Activated naive CD8-positive, alpha-beta T cell treated with anti-CD3 and anti-CD28 coated beads, Interleukin-2, amount 50 U/mL, for 16 hours (primary cell): ENCODE results near the gene LIFR.

ENCODE experiments used
- DNase-seq: peaks from one replicate; pipeline ENCODE4 v3.0.0-alpha.2; 2020; ENCODE audit warnings: low read depth, low spot score

The LIFR gene

DNA sequence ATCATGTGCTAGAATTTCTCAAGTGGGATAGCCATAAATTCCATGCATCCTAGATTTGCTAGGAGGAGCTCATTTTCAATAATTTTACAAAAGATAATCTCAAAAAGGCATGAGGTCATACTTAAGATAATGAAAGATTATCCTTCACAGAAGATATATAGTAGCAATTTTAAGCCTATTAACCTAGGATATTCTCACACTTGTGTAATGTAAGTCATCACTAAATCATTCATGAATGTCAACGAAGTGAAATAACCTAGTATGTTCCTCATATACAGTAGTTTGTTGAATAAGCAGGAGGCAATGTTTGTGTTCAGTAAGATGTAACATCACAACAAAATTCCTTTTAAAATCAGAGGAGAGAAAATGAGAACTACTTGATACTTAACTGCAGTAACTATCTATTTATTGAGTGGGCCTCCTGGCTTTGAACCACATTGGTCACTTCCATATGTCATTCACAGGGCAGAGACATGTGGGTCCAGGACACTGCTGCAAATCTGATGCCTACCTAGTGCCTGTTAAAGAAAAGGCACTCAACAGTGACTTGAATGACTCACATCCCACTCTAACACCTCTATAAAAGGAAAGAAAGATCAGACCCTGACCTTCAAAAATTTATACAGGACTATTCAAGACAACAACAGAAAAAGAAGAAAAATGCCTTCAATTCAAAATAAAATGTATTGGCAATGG is 8.2 kb downstream of the LIFR start:
- DNase-seq = no peak

DNA sequence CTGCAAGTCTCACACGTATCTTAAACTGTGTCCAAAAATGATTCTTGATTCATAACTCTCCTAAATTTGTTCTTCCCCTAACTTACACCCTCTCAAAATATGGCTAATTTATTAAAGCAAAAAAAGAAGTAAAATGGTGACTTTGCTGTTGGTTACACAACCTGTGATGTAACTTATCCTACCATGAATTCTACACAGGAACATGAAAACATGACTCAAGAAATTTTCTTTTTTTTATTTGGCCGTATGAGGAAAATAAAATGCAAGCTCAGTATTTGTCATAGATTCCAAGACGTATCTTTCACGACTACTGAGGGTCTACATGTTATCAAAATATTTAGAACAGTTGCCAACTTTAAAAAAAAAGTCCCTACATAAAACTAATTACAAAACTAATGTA is 9.2 kb downstream of the LIFR start:
- no peak for DNase-seq

DNA sequence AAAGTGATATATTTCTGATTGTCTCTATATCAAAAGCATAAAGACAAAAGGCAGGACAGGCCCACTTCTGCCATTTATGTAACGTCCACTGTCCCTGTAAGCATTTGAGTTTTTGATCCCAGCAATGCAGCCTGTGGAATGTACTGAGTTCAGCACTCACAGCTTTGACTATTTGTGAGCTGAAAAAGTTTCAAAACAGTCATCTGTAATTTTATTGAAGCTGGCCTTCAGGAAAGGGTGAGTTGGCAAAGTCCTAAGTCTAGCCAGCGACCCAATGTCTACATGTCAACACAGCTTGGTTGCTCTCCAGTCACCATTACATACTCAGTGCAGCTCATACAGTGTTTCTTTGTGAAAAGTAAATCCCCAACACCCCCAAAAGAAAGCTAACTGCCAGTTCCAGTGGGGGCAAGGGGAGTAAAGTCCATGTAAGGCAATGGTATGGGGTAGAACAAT is 9.7 kb downstream of the LIFR start:
- DNase-seq = no peak

DNA sequence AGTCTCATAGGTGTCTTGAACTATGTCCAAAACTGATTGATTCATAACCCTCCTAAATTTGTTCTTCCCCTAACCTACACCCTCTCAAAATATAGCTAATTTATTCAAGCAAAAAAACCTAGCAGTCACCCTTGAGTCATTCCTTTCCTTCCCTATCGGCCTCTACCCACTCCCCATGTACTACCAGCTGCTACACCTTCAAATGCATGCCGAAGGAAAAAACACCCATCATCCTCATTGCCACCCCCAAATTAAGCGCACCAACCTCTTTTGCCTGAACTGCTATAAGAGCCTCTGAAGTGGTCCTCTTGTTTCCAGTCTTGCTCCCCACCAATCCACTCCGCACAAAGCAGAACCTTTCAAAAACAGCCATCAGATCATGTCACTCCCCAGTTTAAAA is 12.6 kb downstream of the LIFR start:
- no peak for DNase-seq

DNA sequence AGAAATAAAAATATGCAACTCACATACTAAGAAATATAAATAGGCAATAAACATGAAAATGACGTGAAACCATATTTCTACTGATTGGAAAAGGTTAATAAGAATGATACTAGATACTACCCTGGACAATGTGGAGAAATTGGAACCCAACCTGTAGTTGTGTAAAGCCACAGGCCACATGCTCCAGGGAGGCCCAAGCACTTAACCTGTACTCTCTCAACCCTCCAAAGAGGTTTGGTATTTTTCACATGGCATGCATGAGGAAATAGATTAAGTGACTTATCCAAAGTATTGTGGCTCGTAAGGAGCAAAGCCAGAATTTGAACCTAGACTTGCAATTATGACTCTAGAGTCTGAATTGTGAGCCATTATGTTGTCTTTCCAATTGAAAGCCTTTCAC is 13.4 kb downstream of the LIFR start:
- DNase-seq = no peak

DNA sequence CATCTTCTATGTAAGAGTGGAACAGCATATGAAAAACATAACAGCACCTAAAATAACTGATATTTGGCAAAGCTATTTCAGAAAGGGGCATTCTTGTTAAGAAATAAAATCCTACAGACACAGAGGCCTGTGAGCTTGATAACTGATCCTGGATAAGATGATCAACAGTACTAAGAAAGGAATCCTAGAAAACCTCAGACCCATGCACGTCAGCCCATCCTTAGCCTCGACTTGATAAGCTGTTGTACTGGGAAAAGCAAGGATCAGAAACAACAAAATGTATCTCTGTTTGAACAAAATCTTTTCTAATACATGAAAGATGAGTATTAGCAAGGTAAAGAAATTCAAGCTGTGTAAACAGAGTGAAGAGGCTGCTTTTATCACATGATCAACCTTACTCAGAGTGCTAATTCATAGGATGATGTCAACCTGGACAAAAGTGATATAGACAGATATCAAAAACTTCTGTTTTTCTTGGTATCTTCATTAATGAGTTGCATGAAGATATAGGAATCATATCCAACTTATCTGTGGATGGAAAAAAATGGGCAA is 15.2 kb downstream of the LIFR start:
- DNase-seq = no peak

DNA sequence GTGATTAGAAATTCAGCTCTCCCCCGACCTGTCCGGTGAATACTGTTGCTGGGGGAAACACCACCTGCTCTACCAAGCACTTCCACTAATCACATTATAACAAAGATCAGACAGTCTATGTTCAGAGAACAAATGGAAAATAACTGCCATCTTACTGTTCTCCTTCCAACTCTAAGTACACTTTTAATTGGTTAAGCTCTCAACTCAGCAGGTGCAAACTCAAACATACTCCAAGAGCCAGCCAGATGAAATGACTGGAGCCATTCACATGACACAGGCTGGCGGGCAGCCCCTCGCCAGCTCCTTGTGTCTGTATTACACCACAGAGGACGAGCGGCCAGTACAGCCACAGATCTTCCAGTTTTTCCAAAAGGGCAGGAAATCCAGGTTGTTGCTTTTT is 16.1 kb downstream of the LIFR start:
- DNase-seq = no peak

DNA sequence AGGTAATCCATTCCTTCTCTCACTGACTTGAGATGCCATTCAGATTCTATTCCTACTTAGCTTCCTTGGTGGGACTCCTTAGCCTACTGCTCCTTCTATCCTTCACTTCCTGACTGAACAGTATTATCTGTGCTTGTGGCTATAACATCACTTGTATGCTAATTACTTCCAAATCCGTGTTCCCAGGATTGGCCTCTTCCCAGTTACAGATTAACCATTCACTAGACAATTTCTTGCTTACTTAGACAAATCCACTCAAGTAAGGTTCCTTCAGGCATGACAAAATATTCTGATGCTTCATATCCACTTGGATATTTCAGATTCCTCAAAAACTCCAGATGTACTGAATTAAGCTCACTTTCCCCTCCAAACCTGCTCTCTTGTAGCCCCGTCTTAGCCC is 18.3 kb downstream of the LIFR start:
- no peak for DNase-seq

DNA sequence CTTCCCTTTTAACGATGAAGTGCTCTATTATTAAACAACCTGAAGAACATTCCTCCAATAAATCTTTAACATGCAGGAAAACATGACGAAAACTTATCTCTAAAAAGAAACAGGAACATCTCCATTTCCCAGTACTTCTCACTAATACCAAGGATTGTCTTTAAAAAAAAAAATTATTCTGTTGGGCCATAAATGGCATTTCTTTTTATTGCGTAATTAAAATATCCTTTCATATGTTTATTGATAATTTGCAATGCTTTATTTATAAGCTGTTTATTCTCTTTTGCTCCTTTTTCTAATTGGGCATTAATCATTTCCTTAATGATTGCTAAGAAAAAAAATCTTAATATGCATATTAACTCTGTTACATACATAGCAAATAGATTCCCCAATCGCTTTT is 18.9 kb downstream of the LIFR start:
- no peak for DNase-seq

DNA sequence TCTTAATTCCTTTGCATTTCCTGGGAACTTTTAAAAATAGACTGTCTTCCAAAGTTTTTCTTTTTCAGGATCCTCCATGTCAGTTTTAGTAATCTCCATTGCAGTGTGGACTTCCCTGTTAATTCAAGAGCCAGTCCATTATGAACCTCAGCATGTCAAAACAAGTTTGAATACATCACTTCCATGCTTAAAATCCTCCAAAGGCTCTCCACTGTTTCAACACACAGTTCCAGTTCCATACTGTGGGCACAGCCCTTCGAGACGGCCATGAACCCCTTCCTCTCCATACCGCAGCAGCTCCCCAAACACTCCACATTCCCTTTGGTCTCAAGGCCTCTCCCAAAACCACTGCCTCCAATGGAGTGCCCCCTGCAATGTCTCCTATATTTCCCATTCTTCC is 19.5 kb downstream of the LIFR start:
- no peak for DNase-seq

DNA sequence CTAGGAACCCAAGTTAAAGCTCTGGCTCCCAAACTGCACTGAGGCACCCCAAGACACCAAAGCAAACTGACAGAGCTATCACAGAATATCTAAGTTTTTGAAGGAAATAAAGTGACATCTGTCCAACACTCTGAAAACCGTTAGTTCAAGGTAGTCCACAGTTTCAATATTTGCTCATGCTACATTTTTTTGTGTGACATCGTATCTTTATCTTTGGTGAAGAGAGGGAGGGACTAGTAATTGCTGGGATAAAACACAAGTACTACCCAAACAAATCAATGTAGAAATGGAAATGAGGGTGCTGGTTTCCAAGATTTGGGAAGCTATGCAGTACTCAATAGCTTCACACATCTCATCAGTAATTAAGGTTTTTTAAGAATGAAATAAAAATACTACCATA is 20.6 kb downstream of the LIFR start:
- DNase-seq = no peak

DNA sequence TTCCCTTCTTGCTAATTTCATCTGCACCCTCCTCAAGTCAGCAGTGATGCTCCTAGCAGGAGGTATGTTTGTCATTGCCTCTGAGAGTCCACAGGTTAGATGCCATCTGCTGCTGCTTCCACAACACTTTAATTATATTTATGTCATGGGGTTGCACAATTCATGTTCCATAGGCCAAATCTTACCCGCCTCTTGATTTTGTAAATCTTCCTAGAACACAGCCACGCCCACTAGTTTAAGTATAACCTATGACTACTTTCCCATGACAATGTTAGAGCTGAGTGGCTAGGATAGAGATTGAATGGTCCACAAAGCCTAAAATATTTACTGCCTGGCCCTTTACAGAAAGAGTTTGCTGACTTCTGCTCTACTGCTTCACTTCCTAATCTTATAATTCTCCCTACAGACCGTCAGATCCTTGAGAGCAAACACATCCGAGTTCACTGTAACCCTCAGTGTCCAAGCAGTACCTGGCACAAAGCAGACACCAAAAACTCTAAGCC is 21.1 kb downstream of the LIFR start:
- no peak for DNase-seq

DNA sequence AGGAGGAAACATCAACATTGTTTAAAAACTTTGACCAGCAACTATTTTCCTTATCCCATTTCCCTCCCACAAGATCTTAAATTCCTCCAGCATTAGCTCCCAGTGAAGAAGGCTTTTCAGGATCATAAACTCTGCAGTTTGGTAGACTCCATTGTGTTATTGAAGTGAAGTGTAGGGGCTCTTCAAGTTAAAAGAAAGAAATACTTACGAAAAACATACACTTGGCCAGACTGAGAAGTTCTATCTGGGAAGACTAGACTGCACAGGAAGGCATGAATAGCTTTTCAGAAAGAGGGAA is 22.3 kb downstream of the LIFR start:
- DNase-seq = no peak

DNA sequence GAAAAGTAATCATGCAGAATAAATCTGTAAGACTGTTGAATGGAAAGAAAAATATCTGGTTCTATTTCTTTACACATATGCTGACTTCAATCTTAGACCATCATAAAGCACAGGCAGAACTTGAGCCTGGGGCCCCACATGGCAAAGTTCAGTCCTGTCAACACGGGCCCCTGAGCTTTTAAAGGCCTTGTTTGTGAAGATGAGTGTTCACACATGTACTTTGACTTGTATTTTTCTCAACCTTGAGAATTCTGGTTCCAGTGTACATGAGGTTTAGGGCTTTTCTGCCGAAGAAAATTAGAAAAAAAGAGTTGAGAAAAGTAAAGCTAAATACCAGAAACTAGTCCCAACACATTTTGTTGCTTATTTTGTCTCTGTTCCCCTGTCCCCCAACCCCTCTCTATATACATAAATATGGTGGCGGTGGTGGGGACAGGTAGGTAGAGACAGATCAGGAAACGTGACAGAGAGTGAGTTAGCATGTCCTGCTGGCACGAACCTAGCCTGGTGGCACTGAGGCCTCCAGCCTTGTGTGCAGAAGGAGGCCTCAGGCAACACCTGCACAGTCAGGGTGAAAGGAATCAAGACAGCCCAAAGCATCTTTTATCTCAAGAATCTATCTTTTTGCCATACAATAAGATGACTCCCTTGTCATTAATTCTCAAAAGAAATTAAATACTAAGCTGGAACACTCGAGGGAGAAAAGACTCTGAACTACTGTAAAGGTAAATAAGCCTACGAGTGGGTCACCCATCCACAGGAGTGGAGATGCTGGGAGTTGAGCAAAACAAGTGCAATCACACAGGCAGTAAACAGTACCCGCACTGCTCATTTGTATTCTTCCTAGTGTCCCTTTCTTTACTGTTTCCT is 22.9 kb downstream of the LIFR start:
- DNase-seq = no peak

DNA sequence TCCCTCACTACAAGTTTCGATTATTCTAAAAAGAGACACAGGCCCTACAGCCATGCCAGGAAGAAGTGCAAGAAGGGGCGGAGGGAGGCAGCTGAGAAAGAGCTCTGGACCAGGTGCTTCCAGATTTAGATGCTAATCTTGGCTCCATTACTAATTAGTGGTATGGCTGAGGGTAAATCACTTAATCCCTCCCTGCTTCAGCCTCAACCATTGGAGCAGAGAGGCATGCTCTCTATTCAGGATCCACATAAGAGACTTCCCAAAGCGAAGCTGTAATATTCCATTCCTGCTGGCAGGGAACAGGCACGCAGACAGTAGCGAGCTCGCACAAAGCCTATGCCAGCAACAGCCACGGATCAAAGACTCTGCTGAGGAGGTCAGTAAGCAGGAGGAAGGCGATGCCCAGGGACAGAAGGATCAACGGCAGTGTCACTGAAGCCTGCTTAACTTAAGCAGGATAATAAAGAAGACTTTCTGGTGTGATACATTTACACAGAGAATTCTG is 24.2 kb downstream of the LIFR start:
- DNase-seq = no peak

DNA sequence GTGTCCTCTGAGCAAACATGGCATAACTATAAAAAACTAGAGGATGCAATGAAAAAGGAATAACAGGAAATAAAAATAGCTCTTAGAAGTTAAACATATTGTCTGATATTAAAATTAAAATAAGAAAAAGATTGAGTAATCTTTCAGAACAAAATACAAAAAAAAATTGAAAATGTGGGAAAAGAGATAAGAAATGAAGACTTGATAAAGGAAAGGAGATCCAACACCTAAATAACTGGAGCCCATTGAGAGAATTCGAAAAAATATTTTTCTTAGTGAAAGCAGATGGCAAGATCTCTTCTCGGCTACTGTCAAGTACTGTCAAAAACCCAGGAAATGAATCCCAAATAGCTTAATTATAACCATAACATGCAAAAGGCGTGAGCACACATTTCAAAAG is 24.9 kb downstream of the LIFR start:
- no peak for DNase-seq

DNA sequence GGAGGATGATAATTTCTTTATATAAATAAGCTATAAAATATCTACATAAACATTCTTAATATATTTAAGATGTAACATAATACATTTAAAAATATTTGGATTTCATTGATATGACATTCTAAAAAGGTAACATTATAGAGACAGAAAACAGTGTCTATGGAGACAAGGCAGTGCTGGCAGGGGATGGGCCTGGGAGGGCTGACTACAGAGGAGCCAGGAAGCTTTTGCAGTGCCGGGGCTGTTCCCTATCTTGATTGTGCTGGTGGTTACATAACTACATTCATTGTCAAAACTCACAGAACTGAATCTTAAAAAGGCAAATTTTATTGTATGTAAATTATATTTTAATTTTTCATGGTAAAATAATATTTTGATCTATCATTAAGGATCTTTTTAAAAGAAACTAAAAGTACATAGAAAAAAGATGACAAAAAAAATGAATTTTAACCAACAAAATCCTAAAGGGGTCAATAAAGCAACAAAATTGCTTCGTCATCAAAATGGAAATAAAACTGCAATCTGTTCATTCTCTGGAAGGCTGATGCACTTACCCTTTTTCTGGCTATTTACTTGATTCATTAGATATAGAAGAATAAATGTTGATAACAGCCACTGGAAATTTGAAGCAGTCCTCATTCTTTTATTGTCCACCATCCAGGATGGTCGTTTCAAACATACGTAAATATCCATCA is 26.3 kb downstream of the LIFR start:
- no peak for DNase-seq

DNA sequence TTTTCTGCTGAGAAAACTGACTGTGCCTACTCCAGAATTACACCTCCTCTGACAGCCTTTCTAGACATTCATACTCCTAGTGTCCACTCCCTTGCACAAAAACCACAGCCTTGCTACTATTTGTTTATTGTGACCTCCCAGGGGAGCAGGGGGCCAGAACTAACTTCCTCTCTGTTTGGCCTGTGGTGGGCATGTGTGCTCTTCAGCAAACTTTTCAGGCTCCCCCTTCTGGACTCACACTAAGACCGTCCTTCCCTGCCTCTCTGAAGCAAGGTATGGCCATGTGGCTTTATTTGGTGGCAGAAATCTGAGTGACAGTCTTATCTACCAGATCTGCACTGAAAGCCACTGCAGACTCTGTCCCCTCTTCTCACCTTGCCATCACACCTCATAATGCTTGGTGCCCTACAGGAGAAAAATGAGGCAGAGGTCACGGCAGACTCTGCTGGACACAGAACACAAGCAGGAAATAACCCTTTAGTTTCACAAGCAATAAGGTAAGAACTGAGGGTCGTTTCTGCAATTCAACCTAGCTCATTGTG is 28.2 kb downstream of the LIFR start:
- DNase-seq = no peak

DNA sequence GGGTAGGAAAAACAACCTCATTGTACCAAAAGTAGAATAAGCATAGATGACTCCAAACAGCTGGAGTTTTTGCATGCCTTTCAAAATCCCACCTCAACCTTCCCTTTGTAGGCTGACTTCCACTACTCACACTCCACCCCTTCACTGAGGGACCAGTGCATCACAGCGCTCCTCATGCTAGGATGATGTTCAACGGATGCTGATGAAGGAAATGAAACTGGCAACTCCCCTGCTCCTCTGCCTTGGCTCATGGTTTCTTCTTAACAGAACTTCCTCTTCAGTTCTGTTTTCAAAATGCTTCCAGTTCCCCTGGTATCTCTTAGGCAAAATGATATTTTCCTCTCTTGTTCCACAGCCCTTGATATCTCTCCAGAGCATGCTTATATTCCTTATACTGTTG is 29.0 kb downstream of the LIFR start:
- no peak for DNase-seq

DNA sequence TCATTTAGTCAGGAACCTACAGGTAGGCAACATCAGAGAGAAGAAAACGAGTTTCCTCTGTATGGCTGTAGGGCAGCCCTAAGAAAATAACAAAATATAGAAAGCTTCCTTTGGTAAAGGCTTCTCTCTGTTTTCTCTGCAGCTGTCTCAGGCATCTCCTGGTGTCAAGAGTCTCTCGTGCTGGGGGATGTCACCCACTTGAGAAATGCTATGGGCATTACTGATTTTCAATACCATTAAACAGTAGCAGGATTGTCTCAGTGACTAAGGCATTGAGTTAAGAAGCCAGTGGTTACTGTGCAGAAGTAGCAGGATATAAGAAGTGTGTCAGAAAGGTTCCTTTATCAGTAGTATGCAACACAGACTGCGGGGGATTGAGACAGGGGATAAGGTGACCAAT is 32.4 kb downstream of the LIFR start:
- DNase-seq = no peak

DNA sequence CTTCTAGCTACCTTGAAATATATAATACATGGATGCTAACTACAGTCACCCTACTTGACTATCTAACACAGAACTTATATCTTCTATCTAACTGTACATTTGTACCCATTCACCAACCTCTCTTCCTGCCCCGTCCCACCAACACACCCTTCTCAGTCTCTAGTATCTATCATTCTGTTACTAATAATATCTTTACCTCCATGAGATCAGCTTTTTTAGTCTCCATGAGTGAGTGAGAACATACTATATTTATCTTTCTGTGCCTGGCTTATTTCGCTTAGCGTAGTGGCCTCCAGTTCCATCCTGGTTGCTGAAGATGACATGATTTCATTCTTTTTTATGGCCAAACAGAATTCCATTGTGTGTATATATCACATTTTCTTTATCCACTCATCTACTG is 37.0 kb downstream of the LIFR start:
- DNase-seq = no peak

DNA sequence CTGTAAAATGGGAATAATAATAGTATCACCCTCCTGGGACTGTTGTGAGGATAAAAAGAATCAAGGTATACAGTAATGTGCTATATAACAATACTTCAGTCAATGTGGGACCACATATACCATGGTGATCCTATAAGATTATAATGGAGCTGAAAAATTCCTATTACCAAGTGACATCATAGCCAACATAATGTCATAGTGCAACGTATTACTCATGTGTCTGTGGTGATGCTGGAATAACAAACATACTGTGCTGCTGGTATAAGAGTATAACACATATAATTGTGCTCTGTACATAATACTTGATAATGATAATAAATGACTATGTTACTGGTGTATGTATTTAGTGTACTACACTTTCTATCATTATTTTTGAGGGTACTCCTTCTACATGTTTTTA is 38.1 kb downstream of the LIFR start:
- DNase-seq = no peak
